Activated CD4-positive, alpha-beta T cell treated with anti-CD3 and anti-CD28 coated beads, Interleukin-2, amount 50 U/mL, for 16 hours (primary cell): ENCODE results near the gene CFAP100.

ENCODE experiments used
- DNase-seq: peaks from one replicate; pipeline ENCODE4 v3.0.0-alpha.2; 2020

CFAP100 gene

GRCh38 chr3:126406389-126407296 is 11.9 kb downstream of the CFAP100 start:
- DNase-seq = no peak

DNA sequence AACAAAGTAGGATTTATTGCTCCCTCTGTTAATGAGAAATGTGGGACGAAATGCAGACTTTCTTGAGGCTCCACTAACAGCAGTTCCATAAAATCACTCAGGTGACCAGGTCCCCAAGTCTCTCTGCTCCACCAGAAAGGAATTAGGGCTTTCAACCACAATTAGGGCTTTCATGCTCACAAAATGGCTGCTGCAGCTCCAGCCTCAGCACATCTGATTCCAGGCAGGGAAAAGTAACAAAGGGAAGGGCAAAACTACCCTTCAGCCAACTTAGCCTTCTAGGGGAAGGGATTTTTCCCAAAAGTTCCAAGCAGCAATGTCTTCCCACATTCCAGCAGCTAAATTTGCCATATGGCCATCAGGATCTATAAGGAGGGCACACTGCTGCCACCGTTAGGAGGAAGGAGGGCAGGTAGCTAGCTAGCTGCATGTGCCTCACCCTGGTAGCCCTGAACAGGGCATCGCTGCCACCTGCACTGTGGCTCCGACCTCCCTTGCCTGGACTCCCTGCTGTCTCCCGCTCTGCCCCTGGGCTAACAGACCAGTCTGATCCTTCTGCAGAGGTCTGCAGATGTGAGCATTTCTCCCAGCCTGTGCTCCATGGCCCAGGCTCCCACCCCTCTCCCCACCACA is 12.8 kb downstream of the CFAP100 start:
- no peak for DNase-seq

- no peak for DNase-seq
Measured at GRCh38 chr3:126408099-126408498, 13.4 kb downstream of the CFAP100 start.

GRCh38 chr3:126412841-126413692 is 18.4 kb downstream of the CFAP100 start:
- no peak for DNase-seq

DNA sequence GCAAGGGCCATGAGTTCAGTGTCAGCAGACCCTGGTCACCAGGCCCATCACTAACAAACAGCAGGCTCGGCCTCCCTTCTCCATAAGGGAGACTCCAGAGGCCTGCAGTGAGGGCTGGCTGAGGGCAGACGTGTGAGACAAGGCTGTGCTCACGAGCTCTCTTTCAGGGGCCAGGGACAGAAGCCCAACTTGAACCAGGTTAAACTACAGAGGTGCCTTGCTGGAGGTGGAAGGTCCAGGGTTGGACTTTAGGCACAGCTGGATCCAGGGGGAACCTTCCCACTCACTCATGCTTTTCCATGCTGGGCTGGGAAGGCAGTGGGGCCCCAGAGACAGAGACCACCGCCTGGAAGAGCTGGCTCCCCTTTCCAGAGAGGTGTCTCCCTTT is 19.0 kb downstream of the CFAP100 start:
- DNase-seq = no peak

- DNase-seq = no peak
Measured at GRCh38 chr3:126414406-126414805, 19.7 kb downstream of the CFAP100 start.

DNA sequence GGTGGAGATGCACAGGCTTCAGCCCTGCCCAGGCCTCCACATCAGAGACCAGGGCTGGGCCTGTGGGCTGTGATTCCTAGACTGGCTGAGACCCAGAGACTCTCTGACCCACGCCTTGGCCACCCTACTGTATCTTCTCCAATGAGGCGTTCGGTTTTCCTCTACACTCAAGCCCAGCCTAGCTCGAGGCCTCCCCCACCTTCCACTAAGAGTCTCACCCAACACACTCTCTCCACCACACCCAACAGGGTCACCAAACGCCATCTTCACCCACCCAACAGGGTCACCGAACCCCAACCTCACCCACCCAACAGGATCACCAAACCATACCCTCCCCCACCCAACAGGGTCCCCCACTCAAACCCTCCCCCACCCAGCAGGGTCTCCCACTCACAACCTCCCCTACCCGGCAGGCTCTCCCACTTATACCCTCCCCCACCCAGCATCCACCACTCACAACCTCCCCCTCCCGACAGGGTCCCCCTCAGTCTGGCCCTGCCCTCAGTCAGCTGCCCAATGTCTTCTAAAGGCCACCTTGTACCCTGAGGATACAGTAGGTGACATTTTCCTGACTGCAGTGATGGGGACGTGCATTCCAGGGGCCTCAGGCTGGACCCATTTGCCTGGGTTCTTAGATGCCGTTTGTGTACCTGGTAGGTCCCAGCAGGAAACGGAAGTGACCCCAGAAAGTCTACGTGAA is 20.4 kb downstream of the CFAP100 start:
- no peak for DNase-seq

DNA sequence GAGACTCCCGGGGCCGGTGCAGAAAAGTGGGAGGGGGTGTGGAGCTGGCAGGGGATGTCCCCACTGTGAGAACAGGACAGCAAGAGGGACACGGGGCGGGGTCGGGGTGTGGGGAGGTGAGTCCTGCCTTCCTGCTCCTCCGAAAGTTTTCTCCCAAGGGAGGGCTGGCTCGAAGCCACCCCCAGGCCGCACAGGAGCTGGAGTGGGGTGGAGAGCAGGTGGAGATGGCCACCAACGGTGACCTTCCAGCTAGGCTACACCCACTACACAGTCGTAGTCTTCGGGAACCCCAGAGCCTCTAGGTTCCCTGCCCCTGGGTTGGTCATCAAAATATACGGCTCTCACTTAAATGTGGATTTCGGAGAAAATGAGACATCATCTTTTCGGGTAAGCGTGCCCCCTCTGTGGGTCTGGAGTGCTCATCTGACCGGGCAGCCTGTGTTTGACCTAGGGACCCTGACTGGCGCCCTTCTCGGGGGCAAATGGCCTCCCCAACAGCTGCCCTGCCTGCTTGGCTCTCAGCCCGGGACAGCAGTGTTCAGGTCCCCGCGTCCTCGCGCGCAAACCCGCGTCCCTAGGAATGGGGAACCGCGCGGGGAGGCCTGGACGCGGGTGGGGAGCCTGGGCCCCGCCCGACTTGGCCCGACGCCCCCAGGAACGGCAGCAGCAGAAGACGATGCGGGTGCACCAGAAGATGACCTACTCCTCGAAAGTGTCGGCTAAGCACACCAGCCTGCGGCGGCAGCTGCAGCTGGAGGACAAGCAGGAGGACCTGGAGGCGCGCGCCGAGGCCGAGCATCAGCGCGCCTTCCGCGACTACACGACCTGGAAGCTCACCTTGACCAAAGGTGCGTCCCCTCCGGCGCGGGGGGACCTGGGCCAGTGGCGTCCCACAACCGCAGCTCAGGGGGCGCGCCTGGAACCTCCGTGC is 21.2 kb downstream of the CFAP100 start:
- no peak for DNase-seq

- DNase-seq = no peak
Measured at GRCh38 chr3:126416943-126417342, 22.2 kb downstream of the CFAP100 start.

GRCh38 chr3:126417515-126417914 is 22.8 kb downstream of the CFAP100 start:
- DNase-seq = no peak

GRCh38 chr3:126417981-126418530 is 23.3 kb downstream of the CFAP100 start:
- no peak for DNase-seq

GRCh38 chr3:126418661-126419131 is 24.0 kb downstream of the CFAP100 start:
- DNase-seq = no peak

DNA sequence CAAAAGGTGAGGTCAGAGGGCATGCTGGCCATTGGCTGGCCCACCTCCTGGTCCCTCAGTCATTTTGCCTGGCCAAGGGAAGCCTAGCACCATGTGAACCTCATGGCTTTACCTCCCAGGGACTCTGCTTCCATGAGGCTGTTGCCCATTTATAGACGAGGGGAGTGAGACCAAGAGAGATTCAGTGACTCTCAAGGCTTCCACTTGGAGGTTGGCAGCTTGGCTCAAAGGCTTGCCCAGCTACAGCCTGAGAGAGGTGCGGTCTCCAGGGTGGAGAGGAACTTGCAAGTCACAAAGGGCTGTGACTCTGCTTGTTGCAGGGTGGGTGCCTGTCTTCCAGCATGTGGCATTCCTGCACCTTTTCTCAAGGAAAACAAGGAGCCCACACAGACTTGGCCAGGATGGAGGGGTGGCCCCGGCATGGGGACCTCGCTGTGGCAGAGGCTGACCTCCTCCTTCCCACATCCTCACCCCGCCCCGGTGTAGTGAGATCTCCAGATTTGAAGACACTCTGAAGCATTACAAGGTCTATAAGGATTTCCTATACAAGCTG is 24.5 kb downstream of the CFAP100 start:
- no peak for DNase-seq

DNA sequence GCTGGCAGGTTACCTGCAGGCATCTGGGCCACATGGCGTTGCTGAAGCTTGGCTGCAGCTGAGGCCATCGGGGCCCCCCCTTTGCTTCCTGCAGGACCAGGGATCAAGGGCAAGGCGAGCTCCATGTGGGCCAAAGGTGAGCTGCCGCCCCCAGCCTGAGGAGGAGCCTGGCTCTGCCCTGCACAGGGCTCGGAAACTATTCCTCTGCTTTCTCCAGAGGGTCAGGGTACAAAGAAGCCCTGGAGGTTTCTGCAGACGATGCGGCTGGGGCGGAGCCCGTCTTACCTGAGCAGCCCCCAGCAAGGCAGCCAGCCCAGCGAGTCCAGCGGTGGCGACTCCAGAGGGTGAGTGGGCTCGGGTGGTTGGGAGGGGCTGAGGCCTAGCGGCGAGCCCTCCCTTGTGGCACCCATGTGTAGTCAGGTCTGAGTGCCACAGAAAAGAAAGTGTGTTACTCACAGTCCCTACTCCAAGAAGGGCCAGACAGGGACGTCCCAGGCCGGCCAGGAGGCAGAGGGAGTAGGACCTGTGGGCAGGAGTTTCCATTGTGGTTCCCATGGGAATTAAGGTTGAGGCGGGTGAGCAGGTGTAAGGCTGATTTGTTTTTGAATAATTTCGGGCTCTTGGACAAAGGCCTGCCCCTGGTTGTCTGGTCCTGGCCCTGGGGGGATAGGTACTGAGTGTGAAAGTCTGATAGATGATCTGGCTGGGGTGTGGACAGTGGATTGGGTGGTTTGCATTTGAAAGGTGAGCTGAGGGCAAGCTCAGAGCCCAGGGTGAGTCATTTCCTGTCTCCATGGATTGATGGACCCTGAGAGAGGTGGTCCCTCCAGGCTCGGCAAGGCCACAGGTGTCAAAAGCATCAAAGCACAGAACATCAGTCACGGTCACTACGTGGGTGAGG is 25.4 kb downstream of the CFAP100 start:
- no peak for DNase-seq

DNA sequence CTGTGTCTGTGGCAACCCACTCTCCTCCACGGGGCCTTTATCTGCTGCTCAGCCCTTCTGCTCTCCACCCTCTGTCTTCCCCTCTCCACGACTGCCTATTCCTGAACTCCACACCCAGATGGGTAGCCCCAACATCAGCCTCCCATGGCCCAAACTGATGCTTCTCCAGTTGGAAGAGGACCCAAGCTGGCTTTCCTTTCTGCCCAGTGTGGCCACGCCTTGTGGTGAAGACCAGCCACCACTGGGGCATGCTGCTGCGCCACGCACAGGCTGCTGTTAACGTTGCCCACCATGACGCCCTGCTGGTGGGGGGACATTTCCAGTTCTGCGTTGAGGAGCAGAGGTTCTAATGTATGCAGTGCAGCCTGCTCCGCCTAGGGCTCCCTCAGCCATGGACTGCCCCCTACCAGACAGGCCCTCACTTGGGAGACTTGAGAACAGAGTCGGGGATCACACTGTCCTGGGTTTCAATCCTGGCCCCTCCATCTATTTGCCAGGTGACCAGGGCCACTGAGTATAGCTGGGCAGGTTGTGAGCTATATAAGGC is 26.9 kb downstream of the CFAP100 start:
- no peak for DNase-seq

GRCh38 chr3:126422121-126422520 is 27.4 kb downstream of the CFAP100 start:
- DNase-seq = no peak

DNA sequence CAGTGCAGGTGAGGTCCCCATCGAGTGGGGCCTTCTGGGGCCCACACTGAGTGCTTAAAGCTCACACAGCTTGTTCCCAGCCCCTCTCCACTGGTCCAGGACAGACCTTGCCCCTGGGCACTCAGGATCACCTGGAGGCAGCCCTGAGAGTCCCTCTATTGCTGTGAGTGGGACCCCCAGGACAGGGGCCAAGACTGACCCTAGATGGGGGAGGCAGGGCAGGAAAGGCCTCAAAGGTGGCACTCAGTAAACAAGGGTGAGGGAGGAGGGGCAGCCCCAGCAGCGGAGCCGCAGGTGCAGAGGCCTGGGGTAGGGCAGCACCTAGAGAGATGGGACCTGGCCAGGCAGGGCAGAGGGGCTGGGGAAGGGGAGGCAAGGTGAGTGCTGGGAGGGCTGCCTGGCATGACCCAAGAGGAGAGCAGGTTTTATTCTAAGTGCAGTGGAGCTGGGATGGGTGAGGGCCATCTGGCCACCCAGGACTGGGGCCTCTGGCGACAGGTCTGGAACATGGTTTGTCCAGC is 27.9 kb downstream of the CFAP100 start:
- no peak for DNase-seq

DNA sequence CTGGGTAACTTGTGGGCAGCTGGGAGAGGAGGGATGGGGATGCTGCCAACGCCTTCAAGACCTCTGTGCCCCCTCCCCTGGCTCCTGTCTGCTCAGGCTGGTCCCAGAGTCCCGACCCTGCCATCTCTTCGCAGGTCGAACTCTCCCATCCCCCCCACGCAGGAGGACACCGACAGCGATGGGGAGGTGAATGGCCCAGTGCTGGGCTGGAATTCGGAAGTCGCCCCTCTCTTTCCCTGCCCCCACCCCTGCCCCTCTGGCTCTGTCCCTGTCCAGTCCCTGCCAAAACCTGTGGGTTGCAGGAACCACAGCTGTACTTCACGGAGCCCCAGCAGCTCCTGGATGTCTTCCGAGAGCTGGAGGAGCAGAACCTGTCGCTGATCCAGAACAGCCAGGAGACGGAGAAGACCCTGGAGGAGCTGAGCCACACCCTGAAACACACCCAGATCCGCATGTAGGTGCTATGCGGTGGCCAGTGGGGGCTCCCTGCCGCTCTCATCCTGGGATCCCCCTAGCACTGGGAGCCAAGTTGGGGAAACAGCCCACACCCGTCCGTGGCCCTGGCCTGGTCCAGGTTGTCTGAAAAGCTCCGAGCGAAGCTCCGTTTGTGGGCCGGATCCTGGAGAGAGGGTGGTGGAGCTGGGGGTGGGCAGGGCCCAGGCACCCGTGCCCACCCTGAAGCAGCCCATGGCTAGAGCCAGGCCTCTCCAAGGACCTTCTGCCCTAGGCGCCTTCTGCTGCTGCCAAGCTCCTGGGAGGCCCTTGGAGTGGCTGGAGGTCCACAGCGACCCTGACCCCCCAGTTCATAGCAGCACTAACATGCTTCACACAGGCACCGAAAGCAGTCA is 28.7 kb downstream of the CFAP100 start:
- no peak for DNase-seq
